Renal cortical epithelial cell (primary cell): ENCODE measurements around the gene FAM174C. TPM values are rescaled to one million over a fixed set of nuclear protein-coding genes. Genes with fewer than 3 reads are reported as not detected.

Experiments used
- DNase-seq: peaks from one replicate; pipeline ENCODE4 v3.0.0-alpha.2; 2011; ENCODE audit warnings: low read depth
- total RNA-seq: library from RNA; depleted of rRNA; stranded (reverse); fragments of >200 nt; gene quantifications from 2 replicates; pipeline ENCODE4 v1.2.3, GENCODE V29; 2014

The FAM174C gene
- total RNA-seq, 1 donor from 2014 or later: 13.9 TPM

DNA sequence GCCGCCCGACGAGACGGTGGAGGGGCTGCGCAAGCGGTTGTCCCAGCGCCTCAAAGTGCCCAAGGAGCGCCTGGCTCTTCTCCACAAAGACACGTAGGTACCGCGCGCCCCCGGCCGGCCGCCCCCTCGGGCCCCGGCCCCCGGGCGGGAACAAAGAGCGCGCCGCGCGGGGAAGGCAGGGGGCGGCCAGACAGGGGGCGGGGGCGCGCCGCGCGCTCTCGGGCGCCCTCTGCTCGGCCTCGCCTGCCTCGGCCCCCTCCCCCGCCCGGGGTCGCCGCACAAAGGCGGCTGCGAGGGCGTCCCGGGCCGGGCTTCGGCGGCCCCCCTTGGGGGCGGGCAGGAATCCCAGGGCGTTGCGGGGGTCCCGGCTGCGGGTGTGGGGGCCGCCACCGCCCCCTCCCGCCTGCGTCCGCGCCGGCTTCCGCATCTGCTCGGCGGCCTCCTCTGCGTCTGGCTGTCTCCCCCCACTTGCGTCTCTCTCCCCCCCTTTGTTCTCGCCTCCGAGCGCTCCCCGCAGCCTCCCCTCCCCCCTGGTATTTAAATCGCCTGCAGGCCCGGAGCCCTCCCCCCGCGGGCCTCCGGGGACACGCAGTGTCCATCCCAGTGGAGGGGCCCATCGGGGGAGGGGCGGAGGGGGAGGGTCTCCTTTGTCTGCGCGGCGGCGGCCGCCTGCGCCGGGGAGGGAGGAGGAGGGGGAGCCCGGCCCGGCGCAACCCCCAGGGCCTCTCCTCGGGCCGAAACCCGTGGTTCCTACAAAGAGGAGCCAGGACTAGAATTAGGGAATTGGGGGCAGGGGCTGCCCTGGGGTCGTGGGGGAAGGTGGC lies 24.7 kb upstream of the FAM174C start:
- no peak for DNase-seq

DNA sequence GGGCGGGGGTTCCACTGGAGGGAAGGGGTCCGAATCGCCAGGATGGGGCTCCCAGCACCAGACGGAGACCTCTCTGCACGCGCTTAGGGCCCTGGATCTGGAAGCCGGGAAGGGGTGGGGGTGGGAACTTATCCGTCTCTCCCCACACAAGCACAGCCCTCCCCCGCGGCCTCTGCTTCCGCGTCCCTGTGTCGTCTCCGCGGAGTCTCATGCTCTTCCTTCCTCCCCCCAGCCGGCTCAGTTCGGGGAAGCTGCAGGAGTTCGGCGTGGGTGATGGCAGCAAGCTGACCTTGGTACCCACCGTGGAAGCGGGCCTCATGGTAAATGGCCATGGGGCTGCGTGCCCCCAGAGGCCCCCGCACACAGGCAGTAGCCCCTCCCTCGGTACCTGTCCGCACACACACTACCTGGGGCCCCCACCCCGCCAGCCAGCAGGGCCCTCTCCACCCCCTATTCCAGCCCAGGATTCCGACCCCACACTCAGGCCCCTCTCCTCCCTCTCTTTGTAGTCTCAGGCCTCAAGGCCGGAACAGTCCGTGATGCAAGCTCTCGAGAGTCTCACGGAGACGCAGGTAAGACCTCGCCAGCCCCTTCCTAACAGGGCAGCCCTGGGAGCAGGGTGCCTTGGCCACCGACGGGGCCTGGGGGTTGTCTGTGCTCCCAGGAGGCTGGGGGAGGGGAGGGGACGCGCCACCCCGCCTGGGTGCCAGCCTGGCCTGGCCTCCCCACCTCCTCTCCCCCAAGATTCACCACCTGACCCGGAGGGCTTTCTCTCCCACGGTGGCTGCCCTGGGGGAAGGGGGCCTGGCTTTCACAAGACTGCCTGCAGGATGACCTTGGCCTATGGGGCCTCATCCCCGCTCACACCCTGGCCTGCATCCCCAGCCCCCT lies 23.8 kb upstream of the FAM174C start:
- no peak for DNase-seq

DNA sequence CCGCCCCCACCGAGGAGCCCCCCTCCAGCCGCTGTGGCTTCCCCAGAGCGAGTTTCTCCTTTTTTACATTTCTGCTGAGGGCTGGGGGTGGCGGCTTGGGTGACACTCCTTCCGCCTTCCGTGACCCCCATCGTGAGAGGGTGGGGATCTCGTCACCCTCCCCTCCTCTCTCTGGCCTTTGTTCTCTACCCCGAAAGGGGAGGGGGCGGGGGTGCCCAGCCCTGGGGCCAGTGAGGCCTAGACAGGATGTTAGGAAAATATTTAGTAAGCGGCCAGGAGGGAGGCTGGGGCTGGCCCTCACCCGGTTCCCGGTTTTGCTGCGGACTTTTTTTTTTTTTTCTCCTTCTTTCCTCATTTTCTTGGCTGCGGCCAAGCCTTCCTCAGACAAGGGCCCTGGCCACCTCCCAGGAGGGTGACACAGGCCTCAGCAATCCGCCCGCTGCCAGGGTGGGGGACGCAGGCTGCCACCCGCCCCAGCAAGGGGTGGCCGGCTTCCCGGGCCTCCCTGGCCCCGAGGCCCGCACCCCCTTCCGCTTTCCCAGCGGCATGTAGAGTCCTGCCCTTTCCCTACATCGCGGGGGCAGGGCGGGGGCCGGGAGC lies 23.0 kb upstream of the FAM174C start:
- peak; percentile 88 for DNase-seq

DNA sequence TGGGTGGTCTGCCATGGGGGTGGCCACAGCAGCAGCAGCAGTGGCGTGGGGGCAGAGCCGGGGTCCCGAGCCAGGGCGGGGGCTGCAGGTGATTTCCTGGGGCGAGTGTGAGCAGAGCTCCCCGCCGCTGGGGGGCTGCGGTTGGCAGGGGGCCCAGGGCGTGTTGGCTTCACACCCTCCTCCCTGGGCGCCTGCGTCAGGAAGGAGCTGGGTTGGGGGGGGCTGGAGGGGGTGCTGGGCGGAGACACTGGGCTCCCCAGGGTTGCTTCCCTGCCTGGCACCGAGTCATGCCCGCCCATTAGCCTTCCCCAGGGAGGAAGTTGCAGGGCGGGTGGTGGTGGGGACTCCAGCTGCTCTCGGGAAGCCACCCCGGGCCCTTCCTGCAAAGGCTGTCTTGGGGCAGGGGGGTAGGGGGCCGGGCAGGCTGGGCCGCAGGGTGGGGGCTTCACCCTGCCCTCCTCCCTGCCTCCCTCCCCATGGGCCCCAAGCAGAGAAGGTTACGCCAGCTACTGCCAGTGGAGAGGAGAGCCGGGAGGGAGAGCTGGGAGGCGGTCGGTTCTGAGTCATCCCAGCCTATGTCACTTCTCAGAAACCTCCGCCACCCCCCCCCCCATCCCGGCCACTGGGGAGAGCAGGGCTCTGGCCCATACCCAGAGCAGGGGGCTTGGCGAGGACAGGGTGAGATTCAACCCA lies 22.4 kb upstream of the FAM174C start:
- DNase-seq: peak; percentile 93

DNA sequence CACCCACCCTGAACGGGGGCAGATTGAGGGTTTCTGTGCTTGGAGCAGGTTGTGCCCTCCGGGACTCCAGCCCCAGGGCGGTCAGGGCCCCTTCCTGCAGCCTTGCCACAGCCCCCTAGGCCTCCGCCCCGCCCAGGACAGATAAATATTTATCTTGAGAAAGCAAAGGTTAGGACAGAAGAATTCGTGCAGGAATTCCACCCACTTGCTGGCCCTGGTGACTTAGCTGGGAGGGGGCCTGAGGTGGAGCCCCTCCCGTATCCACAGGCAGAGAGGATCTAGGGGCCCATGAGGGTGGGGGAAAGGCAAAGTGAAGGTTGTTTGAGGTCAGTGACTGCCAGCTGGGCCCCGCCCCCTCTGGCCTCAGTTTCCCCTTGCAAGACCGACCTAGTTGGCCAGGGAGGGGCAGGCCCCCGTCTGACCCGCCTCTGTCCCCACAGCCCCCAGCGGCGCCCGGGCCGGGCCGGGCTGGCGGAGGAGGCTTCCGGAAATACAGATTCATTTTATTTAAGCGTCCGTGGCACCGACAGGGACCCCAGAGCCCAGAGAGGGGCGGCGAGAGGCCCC lies 21.7 kb upstream of the FAM174C start:
- DNase-seq: peak; percentile 77

DNA sequence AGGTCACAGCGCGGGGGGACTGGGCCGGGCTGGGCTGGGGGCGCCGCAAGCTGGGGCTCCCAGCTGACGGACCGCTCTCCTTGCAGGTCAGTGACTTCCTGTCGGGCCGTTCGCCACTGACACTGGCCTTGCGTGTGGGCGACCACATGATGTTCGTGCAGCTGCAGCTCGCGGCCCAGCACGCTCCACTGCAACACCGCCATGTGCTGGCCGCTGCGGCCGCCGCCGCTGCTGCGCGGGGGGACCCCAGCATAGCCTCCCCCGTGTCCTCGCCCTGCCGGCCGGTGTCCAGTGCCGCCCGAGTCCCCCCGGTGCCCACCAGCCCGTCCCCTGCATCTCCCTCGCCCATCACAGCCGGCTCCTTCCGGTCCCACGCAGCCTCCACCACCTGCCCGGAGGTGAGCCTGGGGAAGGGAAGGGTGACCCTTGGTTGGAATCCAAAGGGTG lies 21.2 kb upstream of the FAM174C start:
- no peak for DNase-seq

DNA sequence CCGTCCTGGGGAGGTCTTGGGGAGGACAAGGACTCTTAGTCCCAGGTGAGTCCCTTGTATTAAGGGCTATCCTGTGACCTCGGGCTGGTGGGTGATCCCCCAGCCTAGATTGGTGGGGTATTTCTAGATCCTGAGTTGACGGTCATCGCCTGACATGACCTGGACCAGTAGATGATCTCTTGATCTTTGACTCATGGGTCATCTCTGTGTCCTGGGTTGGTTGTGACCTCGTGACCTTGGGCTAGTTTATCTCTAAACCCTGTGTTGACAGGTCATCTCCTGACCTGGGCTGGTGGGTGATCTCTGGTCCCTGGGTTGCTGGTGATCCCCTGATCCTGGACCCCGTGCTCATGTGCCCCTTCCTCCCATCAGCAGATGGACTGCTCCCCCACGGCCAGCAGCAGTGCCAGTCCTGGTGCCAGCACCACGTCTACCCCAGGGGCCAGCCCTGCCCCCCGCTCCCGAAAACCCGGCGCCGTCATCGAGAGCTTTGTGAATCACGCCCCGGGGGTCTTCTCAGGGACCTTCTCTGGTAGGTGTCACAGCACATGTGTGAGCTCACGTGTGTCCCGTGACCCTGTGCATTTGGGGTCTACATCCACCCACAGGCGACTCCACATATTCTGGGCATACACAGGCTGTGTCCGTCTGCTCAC lies 20.7 kb upstream of the FAM174C start:
- no peak for DNase-seq

DNA sequence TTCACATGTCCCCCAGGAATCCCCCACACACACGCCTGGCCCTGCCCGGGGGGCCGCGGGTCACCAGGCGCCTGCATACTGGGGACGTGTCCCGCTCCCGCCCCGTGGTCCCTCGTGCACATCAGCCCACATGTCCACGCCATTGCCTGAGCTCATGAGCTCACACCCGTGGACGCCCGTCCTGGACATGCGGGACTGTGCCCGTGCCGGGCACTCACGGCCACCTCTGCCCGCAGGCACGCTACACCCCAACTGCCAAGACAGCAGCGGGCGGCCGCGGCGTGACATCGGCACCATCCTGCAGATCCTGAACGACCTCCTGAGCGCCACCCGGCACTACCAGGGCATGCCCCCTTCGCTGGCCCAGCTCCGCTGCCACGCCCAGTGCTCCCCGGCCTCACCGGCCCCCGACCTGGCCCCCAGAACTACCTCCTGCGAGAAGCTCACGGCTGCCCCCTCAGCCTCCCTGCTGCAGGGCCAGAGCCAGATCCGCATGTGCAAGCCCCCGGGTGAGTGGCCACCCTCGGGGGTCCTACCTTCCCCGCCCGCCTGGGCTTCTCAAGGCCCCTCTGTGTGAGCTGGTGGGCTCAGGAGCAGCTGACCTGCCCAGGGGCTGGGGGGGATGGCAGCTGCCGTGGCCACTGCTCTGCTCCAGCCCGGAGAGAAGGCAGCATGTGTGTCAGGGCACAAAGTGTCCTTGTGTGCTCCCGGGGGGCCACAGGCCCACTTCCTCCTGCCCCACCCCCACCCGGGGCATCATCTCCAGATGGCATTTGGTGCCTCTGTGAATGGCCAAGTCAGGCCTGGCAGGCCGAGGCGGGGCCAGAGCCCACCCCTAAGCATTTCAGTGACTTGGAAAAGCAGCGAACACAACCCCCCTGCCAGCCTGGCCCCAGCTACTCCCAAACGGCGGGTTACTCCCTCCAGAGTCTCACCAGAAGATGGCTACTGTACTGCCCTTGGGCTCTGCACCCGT lies 19.9 kb upstream of the FAM174C start:
- DNase-seq: no peak

DNA sequence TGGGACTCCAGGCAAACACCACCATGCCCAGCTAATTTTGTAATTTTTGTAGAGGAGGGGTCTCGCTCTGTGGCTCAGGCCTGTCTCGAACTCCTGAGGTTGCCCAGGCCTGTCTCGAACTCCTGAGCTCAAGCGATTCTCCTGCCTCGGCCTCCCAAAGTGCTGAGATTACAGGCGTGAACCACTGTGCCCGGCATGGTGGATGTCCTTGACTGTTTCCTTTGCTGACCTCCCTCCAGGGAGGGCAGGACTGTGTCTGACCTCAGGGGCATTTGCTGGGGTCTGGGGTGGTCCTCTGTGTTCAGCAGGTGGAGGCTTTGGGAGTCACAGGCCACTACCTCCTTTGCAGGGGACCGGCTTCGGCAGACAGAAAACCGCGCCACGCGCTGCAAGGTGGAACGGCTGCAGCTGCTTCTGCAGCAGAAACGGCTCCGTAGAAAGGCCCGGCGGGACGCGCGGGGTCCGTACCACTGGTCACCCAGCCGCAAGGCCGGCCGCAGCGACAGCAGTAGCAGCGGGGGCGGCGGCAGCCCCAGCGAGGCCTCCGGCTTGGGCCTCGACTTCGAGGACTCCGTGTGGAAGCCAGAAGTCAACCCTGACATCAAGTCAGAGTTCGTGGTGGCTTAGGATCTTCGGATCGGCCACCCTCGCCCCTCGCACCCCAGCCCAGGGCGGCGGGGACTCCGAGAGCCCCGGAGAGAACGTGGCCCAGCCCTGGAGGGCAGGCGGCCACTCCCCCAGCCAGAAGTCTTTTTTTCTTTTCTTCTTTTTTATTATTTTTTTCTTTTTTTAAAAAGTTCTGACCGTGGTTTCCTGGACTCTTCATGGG lies 18.5 kb upstream of the FAM174C start:
- DNase-seq: no peak

DNA sequence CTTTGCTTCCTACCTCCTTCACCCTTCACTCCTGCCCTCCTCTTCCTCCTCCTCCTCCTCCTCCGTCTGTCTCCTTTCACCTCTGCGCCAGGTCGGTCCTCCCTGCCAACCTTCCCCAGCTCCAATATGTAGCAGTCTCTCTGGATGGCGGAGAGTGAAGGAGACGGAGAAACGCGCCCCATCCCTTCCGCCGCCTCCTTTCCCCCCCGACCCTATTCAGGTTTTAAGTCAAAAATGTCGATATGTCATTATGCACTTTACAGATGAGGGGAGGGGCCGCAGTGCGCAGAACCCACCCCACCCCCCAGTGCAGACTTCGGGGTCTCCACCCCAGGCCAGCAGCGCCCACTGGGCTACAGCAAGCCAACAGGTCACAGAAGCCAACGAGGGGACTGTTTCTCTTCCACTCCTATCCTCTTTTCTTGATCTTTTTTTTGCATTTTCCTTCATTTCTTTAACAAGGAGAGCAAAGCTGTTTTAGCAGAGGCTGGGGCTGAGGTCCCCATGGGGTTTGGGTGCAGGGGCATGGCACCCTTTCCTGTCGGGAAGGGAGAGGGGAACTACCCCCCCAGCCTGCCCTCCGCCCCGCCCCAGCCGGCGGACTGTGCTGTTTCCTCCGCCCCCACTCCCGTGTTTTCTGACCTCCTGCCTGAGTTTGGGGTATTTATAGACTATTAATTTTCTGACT lies 17.7 kb upstream of the FAM174C start:
- no peak for DNase-seq

DNA sequence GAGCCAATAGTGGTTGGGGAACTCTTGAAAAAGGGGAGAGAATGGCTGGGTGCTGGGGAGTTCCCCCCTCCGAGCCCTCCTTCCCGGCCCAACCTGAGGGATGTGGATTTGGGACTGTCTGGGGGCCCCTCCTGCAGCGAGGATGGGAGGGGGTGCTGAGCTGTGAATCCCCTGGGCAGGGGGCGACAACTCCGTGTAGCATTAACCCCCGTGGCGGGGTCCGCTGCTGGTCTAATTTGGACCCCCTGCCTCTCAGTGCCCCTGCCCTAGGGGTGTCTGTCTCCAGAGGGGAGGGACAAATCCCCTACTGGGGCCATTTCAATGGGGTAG lies 17.2 kb upstream of the FAM174C start:
- no peak for DNase-seq

DNA sequence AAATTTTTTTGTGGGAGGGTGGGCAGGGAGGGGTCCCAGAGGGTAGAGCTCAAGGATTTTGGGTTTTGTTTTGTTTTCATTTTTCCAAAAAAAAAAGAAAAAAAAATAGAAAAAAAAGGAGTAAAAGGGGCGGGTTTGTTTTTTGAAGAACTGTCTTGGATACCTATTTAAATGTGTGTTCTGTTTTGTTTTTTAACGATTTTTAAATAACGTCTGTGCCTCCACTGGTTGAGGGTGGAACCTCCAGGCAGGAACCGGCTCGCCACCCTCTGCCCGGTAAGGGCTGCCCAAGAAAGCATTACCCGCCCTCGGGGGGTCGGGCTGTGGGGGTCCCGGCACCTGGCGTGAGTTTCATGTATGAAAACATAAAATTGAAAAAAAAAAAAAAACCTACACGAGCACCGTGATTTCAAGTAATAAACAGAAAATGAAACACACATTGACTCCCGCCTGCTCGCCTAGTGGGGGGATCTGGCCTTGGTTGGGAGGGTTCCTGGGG lies 16.6 kb upstream of the FAM174C start:
- no peak for DNase-seq

DNA sequence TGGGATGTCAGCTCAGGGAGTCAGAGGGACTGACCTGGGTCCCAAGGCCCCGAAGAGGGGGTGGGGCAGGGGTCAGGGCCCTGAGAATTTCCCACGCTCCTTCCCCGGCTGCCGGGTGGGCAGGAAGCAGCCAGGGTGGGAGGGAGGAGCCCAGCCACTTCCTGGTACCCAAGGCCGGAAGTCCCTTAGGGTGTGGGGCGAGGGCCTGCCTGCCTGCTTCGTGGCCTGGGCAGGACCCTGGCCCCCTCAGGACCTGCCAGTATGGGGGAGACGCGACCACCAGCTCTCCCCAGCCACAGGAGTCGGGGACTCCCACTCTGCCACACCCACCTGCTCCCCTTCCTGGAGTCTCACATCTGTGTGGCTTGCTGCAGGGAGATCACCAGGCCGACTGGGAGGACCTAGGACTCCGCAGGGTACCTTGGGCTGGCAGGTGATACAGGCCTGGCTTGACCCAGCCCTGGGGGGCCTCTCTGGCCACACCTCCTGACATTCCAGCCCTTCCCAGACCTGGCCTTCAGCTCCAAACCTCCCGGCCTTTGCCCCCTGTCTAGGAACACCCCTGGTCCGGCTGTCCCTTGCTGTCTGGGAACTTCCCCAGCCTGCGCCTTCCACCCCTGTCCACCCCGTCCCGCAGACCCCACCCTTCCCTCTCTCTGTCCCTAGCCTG lies 16.0 kb upstream of the FAM174C start:
- DNase-seq: peak; percentile 65

DNA sequence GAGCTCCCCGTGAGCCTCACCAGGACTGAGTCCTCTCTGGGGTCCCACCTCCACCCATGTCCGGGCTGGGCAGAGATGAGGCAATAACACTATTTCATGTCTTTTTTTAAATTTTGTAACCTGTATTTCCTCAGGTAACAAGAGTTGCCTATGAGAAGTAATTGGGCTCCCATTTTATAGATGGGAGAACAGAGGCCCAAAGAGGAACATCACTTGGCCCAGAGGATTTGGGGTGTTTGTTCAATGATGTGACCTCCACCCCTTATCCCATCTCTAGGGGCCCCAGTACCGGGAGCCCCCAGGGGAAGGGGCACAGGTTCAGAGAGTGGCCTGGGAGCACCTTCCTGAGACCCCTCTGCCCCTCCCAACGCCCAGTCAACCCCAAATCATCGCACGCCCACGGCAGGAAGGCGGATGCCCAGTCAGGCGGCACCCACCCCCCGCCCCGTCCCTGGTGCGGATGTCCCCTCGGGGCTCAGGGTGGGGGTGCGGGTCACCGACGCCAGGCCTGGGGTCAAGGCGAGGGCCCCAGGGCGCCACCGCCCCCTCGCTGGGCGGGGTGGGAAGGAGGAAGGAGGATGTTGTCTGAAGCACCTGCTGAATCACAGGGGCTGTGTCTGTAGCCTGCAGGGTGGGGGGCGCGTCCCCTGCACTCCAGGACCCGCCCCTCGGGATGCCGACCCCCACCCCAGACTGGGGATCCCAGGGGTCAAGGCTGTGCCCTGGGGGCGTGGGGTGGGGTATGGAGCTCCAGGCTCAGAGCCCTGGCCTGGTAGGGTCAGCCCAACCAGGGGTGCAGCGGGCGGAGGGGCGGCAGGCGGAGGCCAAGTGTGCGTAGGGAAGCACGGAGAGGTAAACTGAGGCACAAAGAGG lies 15.2 kb upstream of the FAM174C start:
- peak; percentile 51 for DNase-seq

DNA sequence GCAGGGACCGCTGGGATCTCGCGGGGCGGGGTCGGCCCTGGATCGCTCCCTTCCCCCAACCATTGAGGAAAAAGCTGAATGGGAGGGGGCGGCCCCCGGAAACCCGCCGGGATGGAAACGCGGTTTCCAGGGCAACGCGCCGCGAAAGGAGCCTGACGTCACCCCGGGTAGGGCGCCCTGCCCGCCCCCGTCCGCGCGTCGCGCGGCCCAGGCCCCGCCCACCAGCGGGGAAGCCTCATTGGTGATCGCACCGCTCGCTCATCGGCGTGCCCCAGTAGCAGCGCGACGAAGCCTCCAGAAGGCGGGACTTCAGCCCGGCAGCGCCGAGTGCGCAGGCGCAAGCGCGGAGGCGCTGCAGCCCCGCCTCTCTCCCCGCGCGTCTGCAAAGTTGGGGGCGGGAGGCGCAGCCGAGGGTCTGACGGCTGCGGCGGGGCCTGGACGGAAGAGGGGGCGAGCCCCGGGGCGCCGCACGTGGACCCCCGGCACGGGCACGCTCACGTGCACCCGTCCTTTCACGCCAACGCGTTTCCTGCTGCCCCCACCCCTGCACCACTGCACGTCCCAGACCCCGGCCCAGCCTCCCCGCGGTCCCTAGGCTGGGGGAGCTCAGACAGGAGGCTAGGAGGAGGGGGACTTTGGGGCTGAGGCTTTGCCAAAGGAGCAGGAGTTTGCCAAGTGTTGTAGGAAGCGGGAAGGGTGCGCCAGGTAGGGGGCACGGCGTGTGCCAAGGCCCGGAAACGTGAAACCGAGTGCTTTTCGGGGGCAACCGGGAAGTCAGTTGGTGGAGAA lies 14.4 kb upstream of the FAM174C start:
- DNase-seq: peak; percentile 86

DNA sequence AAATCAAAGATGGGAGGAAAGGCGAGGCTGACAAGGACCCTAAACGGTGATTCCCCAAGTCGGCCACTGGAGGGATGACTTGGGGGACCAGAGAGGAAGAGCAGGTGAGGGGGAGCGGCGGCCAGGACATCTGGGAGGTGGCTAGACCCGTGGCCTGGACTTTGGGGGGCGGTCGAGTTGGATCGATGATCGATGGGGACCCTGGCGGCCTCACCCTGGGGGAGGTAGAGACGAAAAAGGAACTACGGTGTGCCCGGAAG lies 13.9 kb upstream of the FAM174C start:
- DNase-seq: no peak
